DOHH2 (cell line): ENCODE measurements around the gene GAK.

Source experiments
- H3F3A ChIP-seq: fragments of 200-600 bp; sonication (generic), shearing (Covaris generic); 2 replicates; pipeline ENCODE4 v1.6.0; 2016; ENCODE audit warnings: antibody characterized with exemption, mild to moderate bottlenecking; ENCODE audit not compliant: control insufficient read depth, insufficient read depth
- H3K27ac ChIP-seq: fragments of 200-600 bp; sonication (generic); 2 replicates; pipeline ENCODE4 v1.5.1; 2014; ENCODE audit warnings: low read depth, mild to moderate bottlenecking, low read length, moderate library complexity
- H3K27me3 ChIP-seq: fragments of 200-600 bp; sonication (generic); 2 replicates; pipeline ENCODE4 v1.6.1; 2014; ENCODE audit warnings: mild to moderate bottlenecking, low read length, mixed read lengths; ENCODE audit not compliant: control insufficient read depth
- H3K36me3 ChIP-seq: fragments of 200-600 bp; sonication (generic); 2 replicates; pipeline ENCODE4 v1.6.1; 2014; ENCODE audit warnings: mild to moderate bottlenecking, low read length, moderate library complexity, mixed read lengths; ENCODE audit not compliant: control insufficient read depth
- H3K4me1 ChIP-seq: fragments of 200-600 bp; sonication (generic); 2 replicates; pipeline ENCODE4 v1.6.1; 2014; ENCODE audit warnings: mild to moderate bottlenecking, low read length, mixed read lengths; ENCODE audit not compliant: control insufficient read depth
- H3K4me2 ChIP-seq: fragments of 200-600 bp; sonication (generic); 2 replicates; pipeline ENCODE4 v1.6.0; 2014; ENCODE audit warnings: mild to moderate bottlenecking, low read length, moderate library complexity
- H3K4me3 ChIP-seq: fragments of 200-600 bp; sonication (generic); 2 replicates; pipeline ENCODE4 v1.5.1; 2014; ENCODE audit warnings: mild to moderate bottlenecking, low read length, mixed read lengths
- H3K79me2 ChIP-seq: fragments of 200-600 bp; sonication (generic); 2 replicates; pipeline ENCODE4 v1.6.1; 2014; ENCODE audit warnings: mild to moderate bottlenecking, low read length, mixed read lengths; ENCODE audit not compliant: control insufficient read depth
- H3K9me2 ChIP-seq: fragments of 200-600 bp; sonication (generic); replicated peaks from 2 replicates; pipeline ENCODE4 v1.6.1; 2014; ENCODE audit warnings: mild to moderate bottlenecking, low read length, mixed read lengths; ENCODE audit not compliant: control insufficient read depth
- H3K9me3 ChIP-seq: fragments of 200-600 bp; sonication (generic); 2 replicates; pipeline ENCODE4 v1.6.1; 2014; ENCODE audit warnings: antibody characterized with exemption, low read length, mixed read lengths; ENCODE audit not compliant: control insufficient read depth, insufficient read depth
- H4K20me1 ChIP-seq: fragments of 200-600 bp; sonication (generic); 2 replicates; pipeline ENCODE4 v1.6.0; 2014; ENCODE audit warnings: low read depth, mild to moderate bottlenecking, antibody characterized with exemption, low read length, moderate library complexity; ENCODE audit not compliant: control insufficient read depth, insufficient read depth
- CTCF ChIP-seq: fragments of 200-600 bp; sonication (generic); IDR thresholded peaks from one replicate; pipeline ENCODE4 v1.5.1; 2014; ENCODE audit warnings: antibody characterized with exemption, mild to moderate bottlenecking, low read depth, low read length; ENCODE audit not compliant: poor library complexity, severe bottlenecking
- EZH2phosphoT487 ChIP-seq: fragments of 200-600 bp; sonication (generic); IDR thresholded peaks from 2 replicates; pipeline ENCODE4 v1.6.1; 2017; ENCODE audit warnings: borderline replicate concordance, mild to moderate bottlenecking, antibody characterized with exemption, low read length, moderate library complexity, mixed read lengths

GAK gene

GRCh38 chr4:823761-824460 is 108.2 kb downstream of the GAK start:
- TF ChIP-seq CTCF (no peak), EZH2phosphoT487 (no peak)
- Histone ChIP-seq H3K4me2 (no peak overlapping the region), H3K9me3 (no peaks in the 10 kb centered on the region), H4K20me1 (no peaks in the 10 kb centered on the region), H3K79me2 (no peaks in the 10 kb centered on the region), H3K27ac (no peak overlapping the region), H3K9me2 (no peaks in the 10 kb centered on the region), H3K4me3 (no peak overlapping the region), H3K4me1 (no peaks in the 10 kb centered on the region), H3F3A (no peaks in the 10 kb centered on the region), H3K27me3 (peaks cover 9% of the 10 kb centered on the region), H3K36me3 (no peaks in the 10 kb centered on the region)

GRCh38 chr4:823176-823760 is 108.8 kb downstream of the GAK start:
- peaks cover 9% of the 10 kb centered on the region for H3K27me3 ChIP-seq
- H3K79me2 ChIP-seq = no peaks in the 10 kb centered on the region
- no peak overlapping the region for H3K27ac ChIP-seq
- no peak overlapping the region for H3K4me3 ChIP-seq
- no peaks in the 10 kb centered on the region for H3F3A ChIP-seq
- H3K9me2 ChIP-seq = no peaks in the 10 kb centered on the region
- H3K4me2 ChIP-seq = no peak overlapping the region
- H4K20me1 ChIP-seq = no peaks in the 10 kb centered on the region
- H3K36me3 ChIP-seq = no peaks in the 10 kb centered on the region
- TF ChIP-seq EZH2phosphoT487 (no peak), CTCF (no peak)
- H3K4me1 ChIP-seq = no peaks in the 10 kb centered on the region
- no peaks in the 10 kb centered on the region for H3K9me3 ChIP-seq

GRCh38 chr4:822361-823175 is 109.5 kb downstream of the GAK start:
- H4K20me1 ChIP-seq = no peaks in the 10 kb centered on the region
- peaks cover 5% of the 10 kb centered on the region for H3K27me3 ChIP-seq
- TF ChIP-seq CTCF (no peak), EZH2phosphoT487 (no peak)
- H3K4me1 ChIP-seq = no peaks in the 10 kb centered on the region
- H3F3A ChIP-seq = no peaks in the 10 kb centered on the region
- no peaks in the 10 kb centered on the region for H3K36me3 ChIP-seq
- H3K9me3 ChIP-seq = no peaks in the 10 kb centered on the region
- H3K4me2 ChIP-seq = no peak overlapping the region
- H3K79me2 ChIP-seq = no peaks in the 10 kb centered on the region
- no peak overlapping the region for H3K27ac ChIP-seq
- no peaks in the 10 kb centered on the region for H3K9me2 ChIP-seq
- H3K4me3 ChIP-seq = no peak overlapping the region
